T-helper 9 cell (primary cell): ENCODE results near the gene TAP1.
"Not testable (repeated sequence)": the region's sequence is repeated elsewhere in the genome, so short reads cannot be mapped to it uniquely, and the experiment has no call there.

Experiments used
- DNase-seq: peaks from one replicate; pipeline ENCODE4 v3.0.0-alpha.2; 2020
- total RNA-seq, 2 donors: gene quantifications; one replicate each; lab custom pipeline; 2026; lab: John Stamatoyannopoulos, UW

Gene TAP1, protein sequence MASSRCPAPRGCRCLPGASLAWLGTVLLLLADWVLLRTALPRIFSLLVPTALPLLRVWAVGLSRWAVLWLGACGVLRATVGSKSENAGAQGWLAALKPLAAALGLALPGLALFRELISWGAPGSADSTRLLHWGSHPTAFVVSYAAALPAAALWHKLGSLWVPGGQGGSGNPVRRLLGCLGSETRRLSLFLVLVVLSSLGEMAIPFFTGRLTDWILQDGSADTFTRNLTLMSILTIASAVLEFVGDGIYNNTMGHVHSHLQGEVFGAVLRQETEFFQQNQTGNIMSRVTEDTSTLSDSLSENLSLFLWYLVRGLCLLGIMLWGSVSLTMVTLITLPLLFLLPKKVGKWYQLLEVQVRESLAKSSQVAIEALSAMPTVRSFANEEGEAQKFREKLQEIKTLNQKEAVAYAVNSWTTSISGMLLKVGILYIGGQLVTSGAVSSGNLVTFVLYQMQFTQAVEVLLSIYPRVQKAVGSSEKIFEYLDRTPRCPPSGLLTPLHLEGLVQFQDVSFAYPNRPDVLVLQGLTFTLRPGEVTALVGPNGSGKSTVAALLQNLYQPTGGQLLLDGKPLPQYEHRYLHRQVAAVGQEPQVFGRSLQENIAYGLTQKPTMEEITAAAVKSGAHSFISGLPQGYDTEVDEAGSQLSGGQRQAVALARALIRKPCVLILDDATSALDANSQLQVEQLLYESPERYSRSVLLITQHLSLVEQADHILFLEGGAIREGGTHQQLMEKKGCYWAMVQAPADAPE
- total RNA-seq: 162 to 279 reads per million in 2 donors

DNA sequence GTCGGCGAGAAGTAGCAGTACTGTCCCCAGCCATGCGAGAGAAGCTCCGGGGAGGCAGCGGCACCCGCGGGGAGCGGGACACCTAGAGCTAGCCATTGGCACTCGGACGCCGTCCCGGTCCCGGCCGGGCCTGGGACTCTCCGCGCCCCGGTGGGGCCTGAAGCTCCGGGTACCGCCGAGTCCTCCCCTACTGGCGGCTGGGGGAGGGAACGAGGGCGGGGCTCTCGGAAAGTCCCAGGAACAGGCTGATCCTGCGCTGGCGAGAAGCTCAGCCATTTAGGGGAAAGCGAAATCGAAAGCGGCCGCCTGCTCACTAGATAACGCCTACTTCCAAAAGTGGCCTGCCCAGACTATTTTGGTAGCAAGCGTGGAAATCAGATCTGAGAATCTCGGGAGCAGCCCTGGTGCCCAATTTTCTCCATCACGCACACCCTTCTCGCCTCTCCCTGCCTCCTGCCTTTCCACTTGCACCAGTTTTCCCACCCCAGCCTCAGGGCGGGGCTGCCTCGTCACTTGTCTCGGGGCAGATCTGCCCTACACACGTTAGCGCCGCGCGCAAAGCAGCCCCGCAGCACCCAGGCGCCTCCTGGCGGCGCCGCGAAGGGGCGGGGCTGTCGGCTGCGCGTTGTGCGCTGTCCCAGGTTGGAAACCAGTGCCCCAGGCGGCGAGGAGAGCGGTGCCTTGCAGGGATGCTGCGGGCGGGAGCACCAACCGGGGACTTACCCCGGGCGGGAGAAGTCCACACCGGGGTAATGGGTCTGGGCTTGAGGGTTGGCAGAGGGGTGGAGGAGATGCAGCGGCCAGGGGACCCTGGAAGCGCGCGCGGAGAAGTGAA is at the start of gene TAP1, which contains the start of gene PSMB9:
Gene TAP1, minus strand, starts transcription at position 164 of the 835 bp plus-strand sequence. Its CDS starts 68 bp downstream, at position 96.
Gene PSMB9, plus strand, starts transcription at position 652 of the 835 bp plus-strand sequence. Its CDS starts 38 bp downstream, at position 690.
- peak; percentile 90 for DNase-seq

DNA sequence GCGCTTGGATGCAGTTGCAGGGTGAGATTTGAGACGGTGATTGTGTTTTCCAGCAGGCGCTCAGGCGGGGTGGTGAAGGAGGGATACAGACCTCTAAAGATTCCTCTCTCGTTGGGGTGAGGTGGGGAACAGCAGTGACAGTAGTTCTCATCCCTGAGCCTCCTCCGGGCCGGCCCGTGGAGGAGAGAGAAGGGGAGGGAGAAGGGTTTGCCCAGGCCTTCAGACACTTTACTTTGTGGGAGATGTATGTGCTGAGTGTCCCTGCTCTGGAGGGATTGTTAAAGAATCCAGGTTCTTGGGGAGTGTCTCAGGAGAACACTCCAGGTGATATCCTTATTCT is 41.5 kb upstream of the TAP1 start:
- DNase-seq: no peak

DNA sequence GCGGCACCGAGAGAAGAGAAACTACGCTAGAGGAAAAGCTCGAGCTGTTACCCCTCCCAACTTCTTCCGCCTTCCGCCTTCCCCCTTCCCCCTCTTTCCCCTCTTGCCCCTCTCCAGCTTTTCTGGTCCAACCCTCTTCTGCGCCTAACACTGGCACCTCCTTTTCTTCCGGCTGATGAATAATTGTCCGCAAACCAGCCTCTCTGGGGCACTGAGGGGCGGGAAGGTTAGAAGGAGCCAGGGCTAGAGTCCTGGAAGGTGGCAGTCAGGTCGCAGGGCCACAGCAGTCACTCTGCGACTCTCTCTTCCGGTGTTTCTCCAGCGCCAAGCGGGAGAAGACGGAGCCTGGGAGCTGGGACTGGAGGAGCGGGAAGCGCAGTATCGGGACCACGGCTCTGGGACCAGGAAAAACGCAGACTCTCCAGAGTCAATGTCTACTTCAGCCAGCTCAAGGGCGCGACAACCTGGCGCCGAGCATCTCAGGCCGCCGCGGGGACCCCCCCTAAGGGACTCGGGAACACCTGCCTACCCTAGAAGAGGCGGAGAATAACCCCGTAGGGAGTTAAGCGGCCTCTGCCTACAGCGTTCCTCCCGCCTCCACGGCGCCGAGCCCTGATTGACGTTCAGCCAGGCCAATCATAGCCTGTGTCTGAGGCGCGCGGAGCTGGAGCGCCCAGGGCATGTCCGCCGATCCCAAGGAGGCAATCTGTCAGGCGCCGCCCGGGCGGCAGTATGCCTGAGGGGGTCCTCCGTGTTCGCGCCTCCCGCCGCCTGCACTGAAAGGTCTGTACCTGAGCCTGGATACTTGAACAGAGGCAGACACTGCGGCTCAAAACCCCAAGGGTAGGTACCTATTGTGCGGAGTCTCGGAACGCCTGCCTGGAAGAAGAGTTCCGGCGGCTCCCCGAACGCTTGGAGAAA is 40.8 kb upstream of the TAP1 start:
- peak; percentile 96 for DNase-seq

DNA sequence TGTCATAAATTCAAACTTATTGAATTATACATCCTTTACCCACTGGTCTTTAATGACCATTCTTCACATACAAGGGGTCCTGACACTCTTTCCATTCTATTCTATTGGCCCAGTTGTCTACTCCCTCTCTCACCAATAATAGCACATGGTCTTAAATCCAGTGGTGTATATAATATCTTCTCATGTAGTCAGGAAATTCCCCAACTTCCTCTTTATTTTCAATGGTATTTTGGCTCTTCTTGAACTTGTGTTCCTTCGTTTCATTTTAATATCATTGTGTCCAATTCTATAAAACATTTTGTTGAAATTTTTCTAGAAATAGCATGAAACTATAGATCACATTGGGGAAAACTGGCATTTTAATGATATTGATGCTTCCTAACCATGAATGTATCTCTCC is 37.3 kb upstream of the TAP1 start:
- DNase-seq: no peak

DNA sequence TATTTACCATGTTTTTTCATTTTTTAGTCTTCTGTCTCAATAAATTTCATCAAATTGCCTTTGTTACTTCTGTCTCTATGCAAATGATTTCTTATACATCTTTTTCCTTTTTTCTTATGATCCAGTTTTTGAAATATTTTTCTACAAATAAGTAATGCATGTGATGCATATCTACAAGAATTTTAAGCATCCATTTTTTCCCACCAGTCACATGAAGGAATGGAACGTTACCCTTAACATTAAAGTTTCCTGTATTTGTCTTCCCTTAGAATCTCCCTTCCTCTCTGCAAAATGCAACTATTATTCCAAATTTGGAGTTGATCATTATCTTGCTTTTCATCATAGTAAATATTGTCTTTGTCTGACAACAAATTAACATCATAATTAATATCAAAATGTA is 36.0 kb upstream of the TAP1 start:
- DNase-seq: no peak

DNA sequence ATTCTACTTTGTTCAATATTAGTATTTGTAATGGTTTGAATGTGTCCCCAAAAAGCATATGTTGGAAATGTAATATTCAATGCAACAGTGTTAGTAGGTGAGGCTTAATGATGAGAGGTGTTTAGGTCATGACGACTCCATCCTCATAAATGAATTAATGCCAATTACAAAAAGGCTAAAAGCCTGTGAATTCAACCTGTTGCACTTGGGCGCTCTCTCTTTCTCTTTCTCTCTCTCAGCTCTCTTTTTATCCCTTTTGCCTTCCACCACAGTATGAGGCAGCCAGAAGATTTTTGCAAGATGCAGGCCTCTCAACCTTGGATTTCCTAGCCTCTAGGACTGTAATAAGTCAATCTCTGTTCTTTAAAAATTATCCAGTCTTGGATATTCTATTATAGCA is 35.1 kb upstream of the TAP1 start:
- DNase-seq: no peak

DNA sequence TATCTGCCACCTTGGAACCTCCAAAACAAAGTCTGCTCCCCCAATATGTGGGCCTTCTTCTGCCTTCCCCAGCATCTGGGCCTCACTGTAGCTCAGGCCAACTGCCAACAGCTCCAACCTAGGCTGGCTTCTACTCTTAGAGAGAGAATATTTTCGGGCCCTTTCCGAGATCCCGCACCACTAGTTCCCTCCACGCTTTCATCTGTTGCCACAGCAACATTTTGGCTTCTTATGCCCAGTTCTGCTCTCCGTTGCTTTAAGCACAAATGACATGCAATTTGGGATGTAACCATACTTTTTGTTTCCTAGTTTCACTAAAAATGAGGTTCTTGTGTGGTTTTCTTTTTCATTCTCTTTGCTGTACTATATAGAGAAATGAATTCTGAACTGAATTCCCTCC is 34.1 kb upstream of the TAP1 start:
- DNase-seq: no peak

DNA sequence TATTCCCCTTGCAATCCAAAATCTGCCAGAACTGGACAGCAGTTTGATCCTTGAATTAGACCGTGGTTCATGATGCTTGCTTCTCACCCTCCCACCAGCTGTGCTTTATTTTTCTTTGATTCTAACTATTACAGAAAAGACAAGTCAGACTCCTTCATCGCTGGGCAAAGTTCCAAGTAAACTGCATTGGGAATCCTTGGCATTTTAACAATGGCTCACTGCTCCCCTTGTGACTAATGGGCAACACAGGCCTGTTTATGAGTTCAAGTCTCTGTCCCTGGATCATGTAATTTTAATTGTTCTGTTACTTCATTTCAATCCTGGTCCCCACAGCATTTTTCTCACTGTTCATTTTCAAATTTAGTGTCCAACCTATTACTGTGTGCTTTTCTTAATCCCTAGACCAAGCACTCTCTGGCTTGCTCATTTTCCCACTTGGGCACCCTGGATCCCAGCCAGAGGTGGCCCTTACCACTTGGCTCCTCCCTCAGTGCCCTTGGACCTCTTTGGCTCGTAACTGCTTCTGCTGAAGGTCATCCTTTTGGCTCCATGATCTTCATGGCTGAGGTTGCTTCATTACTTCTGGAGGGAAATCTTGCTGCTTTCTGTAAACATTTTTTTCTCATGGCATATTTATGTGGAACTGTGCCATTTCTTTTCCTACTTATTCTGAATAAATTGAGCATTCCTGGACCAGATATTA is 33.3 kb upstream of the TAP1 start:
- DNase-seq: no peak

DNA sequence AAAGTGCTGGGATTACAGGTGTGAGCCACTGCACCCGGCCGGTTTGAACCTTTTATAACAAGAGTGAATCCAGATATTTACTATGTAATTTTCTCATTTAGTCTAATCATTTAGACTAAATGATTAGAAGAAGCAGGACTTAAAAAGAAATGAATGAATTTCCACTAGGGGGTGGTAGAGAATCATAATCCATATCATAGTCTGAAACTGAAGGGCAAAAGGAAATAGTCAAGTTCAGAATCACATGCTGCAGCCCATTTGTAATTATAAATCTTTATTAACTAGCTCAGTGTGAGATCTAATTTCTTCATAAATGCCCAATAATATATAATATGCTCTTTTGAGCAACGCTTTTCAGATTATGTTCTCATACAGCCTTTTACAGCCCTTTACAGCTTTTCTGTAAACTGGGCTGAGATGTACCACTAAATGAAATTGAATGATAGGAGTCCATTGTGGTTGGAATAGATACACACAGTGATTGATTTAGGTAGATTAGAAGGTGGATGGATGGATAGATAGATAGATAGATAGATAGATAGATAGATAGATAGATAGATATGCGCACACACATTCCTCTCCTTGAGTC is 32.3 kb upstream of the TAP1 start:
- DNase-seq: no peak

DNA sequence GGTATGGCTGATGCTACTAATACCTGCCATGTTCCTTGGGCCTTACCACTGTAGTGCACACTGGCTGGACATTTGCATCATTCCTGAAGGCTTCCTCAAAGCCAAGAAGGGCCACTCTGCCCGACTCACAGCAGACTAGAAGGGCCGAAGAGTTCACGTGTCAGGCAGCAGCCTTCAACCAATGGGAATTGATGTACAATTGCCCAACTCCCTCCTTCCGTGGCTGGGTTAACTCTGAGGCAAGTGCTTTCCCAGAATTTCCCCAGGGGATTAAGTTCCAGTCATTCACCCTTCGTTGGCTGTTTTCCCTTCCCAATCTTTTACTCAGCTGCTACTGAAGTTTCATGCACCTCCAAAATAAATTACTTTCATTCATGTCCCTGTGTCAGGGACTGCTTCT is 30.3 kb upstream of the TAP1 start:
- no peak for DNase-seq

DNA sequence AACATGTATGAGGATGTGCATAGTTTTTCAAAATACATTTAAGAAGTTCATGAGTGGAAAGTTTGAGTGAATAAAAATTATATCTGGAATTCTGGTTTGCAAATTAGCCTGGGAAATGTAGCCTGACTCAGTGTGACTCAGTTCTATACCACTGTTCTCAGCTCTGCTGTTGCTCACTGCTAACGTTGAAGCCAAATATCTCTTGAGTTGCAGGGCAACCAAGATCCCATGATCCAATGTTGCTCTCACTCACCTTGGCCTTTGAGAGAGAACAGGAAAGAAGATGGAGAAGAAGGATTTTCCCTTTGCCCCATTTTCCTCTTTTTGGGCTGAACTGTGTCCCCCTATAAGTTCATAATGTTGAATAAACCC is 29.4 kb upstream of the TAP1 start:
- DNase-seq: no peak

DNA sequence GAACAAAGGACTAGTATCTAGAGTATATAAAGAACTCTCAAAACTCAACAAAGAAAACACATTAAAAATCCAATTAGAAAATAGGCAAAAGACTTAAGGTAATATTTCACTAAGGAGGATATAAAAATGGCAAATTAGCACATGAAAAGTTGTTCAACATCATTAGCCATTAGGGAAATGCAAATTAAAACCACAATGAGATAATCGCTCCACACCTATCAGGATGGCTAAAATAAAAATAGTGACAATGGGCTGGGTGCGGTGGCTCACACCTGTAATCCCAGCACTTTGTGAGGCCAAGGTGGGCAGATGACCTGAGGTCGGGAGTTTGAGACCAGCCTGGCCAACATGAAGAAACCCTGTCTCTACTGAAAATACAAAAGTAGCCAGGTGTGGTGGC is 27.5 kb upstream of the TAP1 start:
- DNase-seq: not testable (repeated sequence)

DNA sequence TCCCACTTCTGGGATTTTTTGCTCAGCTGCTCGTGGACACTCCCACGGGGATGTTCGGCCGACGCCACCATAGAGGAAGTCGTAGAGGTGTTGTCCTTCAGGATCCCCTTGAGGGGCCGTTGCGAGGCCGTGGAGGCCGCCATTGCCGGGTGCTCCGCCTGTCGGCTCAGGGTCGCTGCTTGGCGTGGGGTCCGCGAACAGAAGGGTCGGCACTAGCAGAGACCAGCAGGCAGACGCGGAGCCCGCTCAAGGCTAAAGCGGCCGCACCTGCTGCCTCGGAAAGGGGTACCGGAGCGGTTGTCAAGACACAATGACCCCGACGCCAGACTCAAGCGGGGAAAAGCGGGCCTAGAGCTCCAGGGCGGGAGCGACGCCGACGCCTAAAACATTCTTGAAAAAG is 26.2 kb upstream of the TAP1 start:
- DNase-seq: no peak

DNA sequence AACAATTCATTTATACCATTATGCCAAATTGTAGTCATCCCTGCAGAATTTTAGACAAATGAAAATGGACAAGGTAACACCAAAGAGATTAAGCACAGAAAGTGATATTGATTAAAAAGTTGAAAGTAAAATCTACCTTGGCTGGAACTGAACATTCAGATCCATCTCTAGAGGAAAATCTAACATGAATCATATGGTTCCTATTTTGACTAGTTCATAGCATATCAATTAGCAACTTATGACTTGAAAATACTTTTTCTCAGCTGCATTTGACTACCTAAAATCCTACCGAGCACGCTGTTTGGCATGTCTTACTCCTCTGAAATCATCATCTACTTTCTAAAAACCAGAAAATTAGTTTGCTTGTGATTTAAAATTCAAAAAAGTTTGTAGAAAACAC is 23.1 kb upstream of the TAP1 start:
- no peak for DNase-seq

DNA sequence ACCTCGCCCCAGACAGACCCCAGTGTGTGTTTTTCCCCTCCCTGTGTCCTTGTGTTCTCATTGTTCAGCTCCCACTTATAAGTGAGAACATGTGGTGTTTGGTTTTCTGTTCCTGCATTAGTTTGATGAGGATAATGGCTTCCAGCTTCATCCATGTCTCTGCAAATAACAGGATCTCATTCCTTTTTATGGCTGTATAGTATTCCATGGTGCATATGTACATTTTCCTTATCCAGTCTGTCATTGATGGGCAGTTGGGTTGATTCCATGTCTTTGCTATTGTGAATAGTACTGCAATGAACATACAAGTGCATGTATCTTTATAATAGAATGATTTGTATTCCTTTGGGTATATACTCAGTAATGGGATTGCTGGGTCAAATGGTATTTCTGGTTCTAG is 20.4 kb upstream of the TAP1 start:
- not testable (repeated sequence) for DNase-seq

DNA sequence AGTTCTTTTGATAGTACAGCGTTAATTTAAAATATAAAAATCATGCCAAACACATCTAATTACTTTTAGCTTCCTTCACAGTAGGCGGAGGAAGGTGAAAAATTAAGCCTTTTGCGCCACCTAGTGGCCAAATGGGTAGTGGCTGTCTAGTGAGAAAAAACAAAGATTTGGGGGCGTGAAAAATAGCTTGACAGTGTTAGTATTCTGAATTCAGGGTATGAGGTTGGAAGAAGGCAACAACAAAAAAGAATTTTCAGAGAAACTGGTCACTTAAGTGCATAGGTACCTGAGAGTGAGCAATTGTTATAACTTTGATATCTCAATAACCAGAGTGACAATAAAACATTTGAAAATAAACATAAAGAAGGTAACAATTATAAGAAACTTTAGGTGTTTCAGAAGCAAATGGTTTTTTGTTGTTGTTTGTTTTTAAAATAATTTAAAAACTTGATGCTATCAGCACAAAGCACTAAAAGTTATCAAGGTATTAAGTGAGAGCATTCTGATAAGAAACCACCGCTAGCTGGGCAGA is 14.8 kb upstream of the TAP1 start:
- peak; percentile 89 for DNase-seq

DNA sequence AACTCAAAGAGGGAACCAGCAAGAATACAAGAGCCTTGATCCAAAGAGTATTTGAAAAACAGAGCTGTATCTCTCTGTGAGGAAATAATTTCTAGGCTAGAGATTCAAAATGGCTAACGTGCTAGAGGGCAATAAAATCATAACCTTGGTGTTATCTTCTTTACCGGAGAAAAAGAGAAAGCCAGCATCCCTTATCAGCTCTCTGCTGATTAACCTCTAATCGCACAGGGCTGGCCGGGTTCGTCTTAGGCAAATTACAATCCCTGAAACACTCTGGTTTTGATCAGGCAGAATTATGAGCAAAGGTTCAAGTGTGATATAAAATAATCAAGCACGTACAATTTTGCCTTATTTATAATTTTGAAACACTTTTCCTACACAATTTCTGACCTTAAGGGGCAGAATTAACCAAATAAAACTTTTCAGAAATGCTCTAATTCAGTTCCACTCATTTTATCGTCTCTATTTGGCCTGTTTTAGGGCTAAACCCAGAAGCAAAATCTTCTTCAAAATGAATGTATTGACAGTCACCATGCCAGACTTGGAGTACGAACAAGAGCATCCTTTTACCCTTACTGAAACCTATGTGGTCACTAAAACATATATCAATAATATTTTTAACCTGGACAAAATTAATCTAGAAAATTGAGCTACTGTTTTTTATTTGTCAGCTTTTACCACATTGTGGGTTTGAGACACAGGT is 14.2 kb upstream of the TAP1 start:
- no peak for DNase-seq

DNA sequence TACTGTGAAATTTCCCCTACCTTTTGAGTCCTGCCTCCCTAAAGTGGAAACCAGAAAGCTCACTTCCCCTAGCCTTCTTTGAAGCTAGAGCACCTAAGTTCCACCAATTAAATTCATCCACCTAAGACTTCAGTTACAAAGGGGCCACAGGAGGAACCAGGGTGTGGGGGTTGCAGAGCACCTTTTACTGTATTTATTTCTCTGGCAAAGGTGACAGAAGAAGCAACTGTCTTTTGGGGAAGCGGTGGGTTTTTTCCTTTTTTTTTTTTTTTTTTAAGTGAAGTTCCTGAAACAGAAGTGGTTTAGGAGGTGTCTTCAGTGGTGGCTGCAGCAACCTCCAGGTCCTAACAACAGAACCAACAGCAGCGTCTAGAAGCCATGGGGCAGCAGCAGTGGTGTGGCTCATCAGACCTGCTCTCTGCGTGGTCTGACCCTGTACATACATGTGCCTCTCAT is 13.5 kb upstream of the TAP1 start:
- DNase-seq: no peak

DNA sequence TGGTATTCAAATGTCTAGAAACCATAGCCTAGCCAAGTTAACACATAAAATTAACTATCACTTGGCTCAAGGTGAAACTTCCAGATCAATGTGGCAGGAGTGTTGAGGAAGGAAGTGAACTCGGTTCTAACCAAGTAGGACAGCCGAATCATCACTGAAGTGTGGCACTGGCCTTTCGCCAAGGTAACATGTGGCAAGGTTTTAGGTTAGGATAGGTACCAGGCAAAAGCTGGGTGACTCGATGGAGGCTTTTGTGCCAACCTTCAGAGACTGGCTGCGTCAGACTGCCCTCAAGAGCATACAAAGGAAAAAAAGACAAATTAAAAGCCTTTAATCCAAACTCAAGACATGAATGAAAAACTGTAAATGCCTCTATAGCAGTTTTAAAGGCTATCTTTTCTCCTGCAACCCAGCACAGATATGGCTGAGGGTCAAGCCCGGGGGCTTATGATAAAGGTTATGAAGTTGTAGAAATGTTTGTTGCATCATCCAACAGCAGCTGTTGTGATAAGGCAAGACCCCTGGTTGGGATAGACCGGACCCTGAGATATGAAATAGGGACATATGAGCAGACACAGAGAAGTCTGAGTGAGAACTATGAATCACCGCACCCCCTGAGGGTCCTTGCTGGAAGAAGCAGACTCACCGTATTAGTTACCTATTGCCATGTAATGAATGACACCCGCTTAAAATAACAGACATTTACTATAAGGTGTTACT is 12.4 kb upstream of the TAP1 start:
- no peak for DNase-seq
